SK-N-MC (cell line): ENCODE measurements around the gene OVOL2.
"Not testable (repeated sequence)": the region's sequence is repeated elsewhere in the genome, so short reads cannot be mapped to it uniquely, and the experiment has no call there.

Source experiments
- EZH2 ChIP-seq: fragments of 200-600 bp; sonication (generic); IDR thresholded peaks from one replicate; pipeline ENCODE4 v1.6.1; 2017; ENCODE audit warnings: antibody characterized with exemption
- FOXP2 ChIP-seq: optimal IDR thresholded peaks from 2 replicates; pipeline ENCODE3; 2011; ENCODE audit warnings: mild to moderate bottlenecking, moderate library complexity; ENCODE audit not compliant: insufficient read depth; ENCODE audit errors: extremely low read length, control extremely low read depth
- POLR2AphosphoS5 ChIP-seq: IDR thresholded peaks from 2 replicates; pipeline ENCODE4 v1.6.1; 2012; ENCODE audit warnings: mild to moderate bottlenecking, low read depth, low read length, borderline replicate concordance

- TF ChIP-seq EZH2, POLR2AphosphoS5, FOXP2: not testable (repeated sequence)
Measured at GRCh38 chr20:18088841-18089240, 31.1 kb upstream of the OVOL2 start.
